Esophagus squamous epithelium (tissue), 5 donors: ENCODE data around the gene ERO1B. TPM values are rescaled to one million over a fixed set of nuclear protein-coding genes. Genes with fewer than 3 reads are reported as not detected.
"Not testable (repeated sequence)": the region's sequence is repeated elsewhere in the genome, so short reads cannot be mapped to it uniquely, and the experiment has no call there.

ENCODE experiments used
- DNase-seq: peaks from one replicate; lab custom pipeline; 2025; lab: John Stamatoyannopoulos, UW
- H3K27ac ChIP-seq, 4 donors: fragments of 200-600 bp; sonication (generic); one replicate each; pipeline ENCODE4 v1.5.1; 2016 to 2019; ENCODE audit warnings: mild to moderate bottlenecking in 1 of 4
- H3K27me3 ChIP-seq, 4 donors: fragments of 200-600 bp; sonication (generic); 1 replicate in 3 of 4; 2 replicates in 1 of 4; pipeline versions ENCODE4 v1.5.1 to v1.6.0; 2017 to 2021; ENCODE audit warnings: antibody characterized with exemption in 1 of 4
- H3K36me3 ChIP-seq, 3 donors: fragments of 200-600 bp; sonication (generic); one replicate each; pipeline ENCODE4 v1.5.1; 2016 to 2019
- H3K4me1 ChIP-seq, 3 donors: fragments of 200-600 bp; sonication (generic); one replicate each; pipeline ENCODE4 v1.5.1; 2017 to 2019
- H3K4me3 ChIP-seq, 4 donors: fragments of 200-600 bp; sonication (generic); 1 replicate in 3 of 4; 2 replicates in 1 of 4; pipeline ENCODE4 v1.5.1; 2016 to 2019; ENCODE audit warnings: mild to moderate bottlenecking in 2 of 4, moderate library complexity in 1 of 4
- H3K9me3 ChIP-seq, 3 donors: fragments of 200-600 bp; sonication (generic); one replicate each; pipeline ENCODE4 v1.5.1; 2016 to 2019
- POLR2A ChIP-seq, 4 donors: fragments of 450-650 bp; IDR thresholded peaks; one replicate each; pipeline ENCODE4 v1.6.1; 2017; ENCODE audit warnings: antibody characterized with exemption in 4 of 4, mild to moderate bottlenecking in 4 of 4, moderate library complexity in 3 of 4
- WGBS, 2 donors: methylation state at CpG; one replicate each; pipeline ENCODE4 v1.1.5; 2018; 5-methylcytosine and 5-hydroxymethylcytosine counted together
- intact Hi-C: fragments of 100-400 bp; cut with DNase I; formaldehyde crosslinking; loops from one replicate; pipeline ENCODE4 v1.15.0; 2022
- total RNA-seq, 4 donors: library from RNA; depleted of rRNA; stranded (reverse); fragments of >200 nt; gene quantifications; one replicate each; pipeline ENCODE4 v1.1.0, GENCODE V29; 2016
- TF ChIP-seq, protein P1 (sequence below), 6 experiments: fragments of 450-650 bp in 4 of 6; fragments of 200-600 bp in 2 of 6; sonication (generic) in 2 of 6; IDR thresholded peaks; one replicate each; pipeline ENCODE4 v1.5.1; 2016 to 2019; ENCODE audit warnings: antibody characterized with exemption in 6 of 6, mild to moderate bottlenecking in 4 of 6, moderate library complexity in 4 of 6
- donor health status: DM: yes; HTN: yes; CAD: no.

ERO1B gene, protein sequence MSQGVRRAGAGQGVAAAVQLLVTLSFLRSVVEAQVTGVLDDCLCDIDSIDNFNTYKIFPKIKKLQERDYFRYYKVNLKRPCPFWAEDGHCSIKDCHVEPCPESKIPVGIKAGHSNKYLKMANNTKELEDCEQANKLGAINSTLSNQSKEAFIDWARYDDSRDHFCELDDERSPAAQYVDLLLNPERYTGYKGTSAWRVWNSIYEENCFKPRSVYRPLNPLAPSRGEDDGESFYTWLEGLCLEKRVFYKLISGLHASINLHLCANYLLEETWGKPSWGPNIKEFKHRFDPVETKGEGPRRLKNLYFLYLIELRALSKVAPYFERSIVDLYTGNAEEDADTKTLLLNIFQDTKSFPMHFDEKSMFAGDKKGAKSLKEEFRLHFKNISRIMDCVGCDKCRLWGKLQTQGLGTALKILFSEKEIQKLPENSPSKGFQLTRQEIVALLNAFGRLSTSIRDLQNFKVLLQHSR
- total RNA-seq: 1 to 10 TPM; 1.2 to 6.3 (median 2.4) TPM

DNA sequence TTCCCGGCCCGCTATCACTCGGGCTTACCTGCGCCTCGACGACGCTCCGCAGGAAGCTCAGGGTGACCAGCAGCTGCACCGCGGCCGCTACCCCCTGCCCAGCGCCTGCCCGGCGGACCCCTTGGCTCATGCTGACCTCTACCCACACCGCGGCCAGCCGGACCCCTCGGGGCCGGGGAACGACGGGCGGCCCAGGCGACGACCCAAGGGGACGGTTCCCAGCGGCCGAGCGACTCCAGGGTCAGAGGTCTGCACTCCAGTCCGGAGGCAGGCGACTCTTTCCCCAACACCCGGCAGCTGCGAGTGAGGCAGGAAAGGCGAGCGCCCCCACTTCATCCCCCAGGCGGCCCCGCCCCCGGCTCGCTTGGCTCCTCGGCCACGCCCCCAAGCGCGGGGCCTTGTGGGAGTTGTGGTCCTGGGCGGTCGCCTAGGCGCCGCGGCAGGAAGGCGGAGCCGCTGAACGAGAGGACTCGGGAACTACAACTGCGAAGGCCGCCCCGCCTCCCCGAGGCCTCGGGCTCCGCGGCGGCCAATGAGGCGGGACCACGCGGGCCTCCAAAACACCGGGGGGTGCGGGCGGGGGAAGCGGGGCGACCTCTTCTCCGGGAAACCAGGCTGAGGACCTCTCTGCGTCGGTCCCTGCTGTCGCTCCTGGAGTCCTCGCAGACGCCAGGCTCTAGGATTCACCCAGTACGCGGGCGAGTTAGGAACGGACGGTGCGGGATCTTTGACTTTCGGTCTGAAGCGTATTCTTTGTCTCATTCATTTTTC, at the start of gene ERO1B:
ERO1B (minus strand) TSS at position 305 of the 771 bp plus-strand sequence; CDS start at position 130, 175 bp downstream.
- 0% methylated on average over 10 to 21 of the region's 81 CpGs for WGBS, 2 donors
- DNase-seq: peak; percentile 75
- H3K9me3 ChIP-seq: no peaks in the 10 kb centered on the region
- peaks cover 0 to 18% (median 0%) of the 10 kb centered on the region in 4 donors for H3K27me3 ChIP-seq
- H3K4me3 ChIP-seq: peak within 1 kb of the TSS; percentile 71 to 99 (median 84)
- TF ChIP-seq POLR2A (IDR thresholded peaks at IDR 0.05): peak in 3 of 4 donors; percentile 61 to 97 (median 92)
- TF ChIP-seq, protein P1, sequence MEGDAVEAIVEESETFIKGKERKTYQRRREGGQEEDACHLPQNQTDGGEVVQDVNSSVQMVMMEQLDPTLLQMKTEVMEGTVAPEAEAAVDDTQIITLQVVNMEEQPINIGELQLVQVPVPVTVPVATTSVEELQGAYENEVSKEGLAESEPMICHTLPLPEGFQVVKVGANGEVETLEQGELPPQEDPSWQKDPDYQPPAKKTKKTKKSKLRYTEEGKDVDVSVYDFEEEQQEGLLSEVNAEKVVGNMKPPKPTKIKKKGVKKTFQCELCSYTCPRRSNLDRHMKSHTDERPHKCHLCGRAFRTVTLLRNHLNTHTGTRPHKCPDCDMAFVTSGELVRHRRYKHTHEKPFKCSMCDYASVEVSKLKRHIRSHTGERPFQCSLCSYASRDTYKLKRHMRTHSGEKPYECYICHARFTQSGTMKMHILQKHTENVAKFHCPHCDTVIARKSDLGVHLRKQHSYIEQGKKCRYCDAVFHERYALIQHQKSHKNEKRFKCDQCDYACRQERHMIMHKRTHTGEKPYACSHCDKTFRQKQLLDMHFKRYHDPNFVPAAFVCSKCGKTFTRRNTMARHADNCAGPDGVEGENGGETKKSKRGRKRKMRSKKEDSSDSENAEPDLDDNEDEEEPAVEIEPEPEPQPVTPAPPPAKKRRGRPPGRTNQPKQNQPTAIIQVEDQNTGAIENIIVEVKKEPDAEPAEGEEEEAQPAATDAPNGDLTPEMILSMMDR (IDR thresholded peaks at IDR 0.05): peak in 1 of 6 experiments; percentile 3
- peak within 1 kb of the TSS; percentile 78 to 94 (median 90) for H3K27ac ChIP-seq
- no peaks in the 10 kb centered on the region for H3K36me3 ChIP-seq
- peaks cover 0 to 17% (median 7%) of the 10 kb centered on the region in 3 donors for H3K4me1 ChIP-seq
- intact Hi-C loops: no loop called here

DNA sequence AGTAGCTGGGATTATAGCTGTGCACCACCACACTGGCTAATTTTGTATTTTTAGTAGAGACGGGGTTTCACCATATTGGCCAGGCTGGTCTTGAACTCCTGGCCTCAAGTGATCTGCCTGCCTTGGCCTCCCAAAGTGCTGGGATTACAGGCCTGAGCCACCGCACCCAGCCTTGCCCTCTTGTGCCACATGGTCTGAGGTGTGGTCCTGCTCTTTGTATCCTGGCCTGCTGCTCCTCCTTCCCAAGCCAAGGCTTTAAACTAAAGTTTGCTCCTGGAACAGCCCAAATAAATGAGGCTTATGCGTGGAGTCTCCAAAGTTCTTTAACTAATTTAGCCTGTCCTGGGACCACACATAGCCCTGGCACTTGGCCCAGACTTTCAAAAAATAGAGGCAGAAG, 49.7 kb upstream of the ERO1B start:
- H3K27ac ChIP-seq, H3K4me1 ChIP-seq, intact Hi-C loops, H3K4me3 ChIP-seq, H3K9me3 ChIP-seq, H3K27me3 ChIP-seq, DNase-seq, H3K36me3 ChIP-seq: not testable (repeated sequence)
- 64 to 91% methylated on average over 3 of the region's 3 CpGs for WGBS, 2 donors

DNA sequence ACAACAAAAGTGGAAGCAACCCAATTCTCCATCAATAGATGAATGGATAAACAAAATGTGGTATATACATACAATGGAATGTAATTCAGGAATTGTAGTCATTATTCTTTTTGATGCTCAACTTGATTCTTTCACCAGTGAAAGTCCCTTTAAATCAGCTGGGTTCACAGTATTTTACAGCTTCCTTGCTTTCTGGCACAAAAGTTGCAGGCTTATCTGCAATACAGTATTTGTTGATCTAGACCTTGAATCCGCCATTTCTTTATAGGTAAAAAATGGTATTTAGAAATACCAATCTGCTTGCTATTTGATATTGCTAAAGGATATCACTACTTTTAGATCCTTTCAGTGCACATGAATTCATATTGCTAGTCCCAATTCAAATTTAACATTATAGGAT, 44.7 kb upstream of the ERO1B start:
- intact Hi-C loops: no loop called here
- WGBS, 2 donors: 3 to 10% methylated on average over 1 of the region's 1 CpG
- peaks cover 0 to 17% (median 17%) of the 10 kb centered on the region in 3 donors for H3K9me3 ChIP-seq

DNA sequence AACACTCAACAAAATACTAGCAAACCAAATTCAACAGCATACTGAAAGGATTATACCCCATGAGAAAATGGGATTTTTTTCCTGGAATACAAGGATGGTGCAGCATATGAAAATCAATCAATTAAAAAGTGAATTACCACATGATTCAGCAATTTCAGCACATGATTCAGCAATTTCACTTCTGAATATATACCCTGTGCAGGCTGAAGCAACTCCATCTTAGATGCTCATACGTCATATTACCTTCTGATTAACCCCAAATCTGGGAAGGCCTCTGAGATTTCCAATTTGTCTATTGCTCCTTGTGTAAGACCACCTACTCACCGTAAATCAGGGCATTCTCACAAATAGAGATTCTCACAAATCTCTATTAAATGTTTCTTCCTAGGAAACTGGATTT, 43.8 kb upstream of the ERO1B start:
- intact Hi-C loops: no loop called here
- no peak for DNase-seq
- Histone ChIP-seq H3K27ac (no peak overlapping the region), H3K4me3 (no peak overlapping the region), H3K4me1 (no peaks in the 10 kb centered on the region), H3K27me3 (no peaks in the 10 kb centered on the region), H3K9me3 (peaks cover 0 to 17% (median 17%) of the 10 kb centered on the region in 3 donors), H3K36me3 (no peaks in the 10 kb centered on the region)
- WGBS, 2 donors: 89 to 90% methylated on average over 2 of the region's 2 CpGs
- no peak for TF ChIP-seq POLR2A (IDR thresholded peaks at IDR 0.05)
- TF ChIP-seq, protein P1 (IDR thresholded peaks at IDR 0.05): no peak

More for the DNA sequence above, 44.7 kb upstream of the ERO1B start:
- TF ChIP-seq POLR2A (IDR thresholded peaks at IDR 0.05): no peak
- TF ChIP-seq, protein P1 (IDR thresholded peaks at IDR 0.05): no peak
- no peak overlapping the region for H3K27ac ChIP-seq
- H3K4me3 ChIP-seq: no peak overlapping the region
- no peak for DNase-seq
- H3K4me1 ChIP-seq: no peaks in the 10 kb centered on the region
- H3K27me3 ChIP-seq: no peaks in the 10 kb centered on the region
- H3K36me3 ChIP-seq: no peaks in the 10 kb centered on the region

DNA sequence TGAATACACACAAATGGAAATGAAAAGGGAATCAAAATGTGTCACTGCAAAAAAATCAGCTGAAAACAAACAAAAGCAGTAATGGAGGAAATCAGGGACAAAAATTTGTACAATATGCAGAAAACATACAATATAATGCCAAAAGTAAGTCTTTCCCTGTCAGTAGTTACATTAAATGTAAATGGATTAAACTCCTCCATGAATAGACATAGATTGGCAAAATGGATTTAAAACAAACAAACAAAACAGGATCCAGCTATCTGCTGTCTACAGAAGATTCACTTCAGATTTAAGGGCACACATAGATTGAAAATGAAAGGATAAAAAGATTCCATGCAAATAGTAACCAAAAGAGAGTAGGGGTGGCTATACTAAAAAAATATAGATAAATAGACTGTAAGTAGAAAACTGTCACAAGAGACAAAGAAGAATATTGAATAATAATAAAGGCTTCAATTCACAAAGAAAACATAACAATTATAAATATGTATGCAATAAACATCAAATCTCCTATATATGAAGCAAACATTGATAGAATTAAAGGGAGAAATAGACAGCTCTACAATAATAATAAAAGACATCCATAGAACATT, 42.2 kb upstream of the ERO1B start:
- DNase-seq: no peak
- Histone ChIP-seq H3K4me3 (no peak overlapping the region), H3K9me3 (peaks cover 0 to 17% (median 17%) of the 10 kb centered on the region in 3 donors), H3K4me1 (no peaks in the 10 kb centered on the region), H3K27me3 (no peaks in the 10 kb centered on the region), H3K27ac (no peak overlapping the region), H3K36me3 (no peaks in the 10 kb centered on the region)
- intact Hi-C loops: no loop called here
- no peak for TF ChIP-seq POLR2A (IDR thresholded peaks at IDR 0.05)
- TF ChIP-seq, protein P1 (IDR thresholded peaks at IDR 0.05): no peak
